NCI-H2107 treated with DMSO at 0.1 percent for 48 hours (cell line): ENCODE results near the gene CEP19.

Source experiments
- DNase-seq: peaks from one replicate; lab custom pipeline; 2025; ENCODE audit not compliant: unreplicated experiment; lab: John Stamatoyannopoulos, UW

CEP19 gene

DNA sequence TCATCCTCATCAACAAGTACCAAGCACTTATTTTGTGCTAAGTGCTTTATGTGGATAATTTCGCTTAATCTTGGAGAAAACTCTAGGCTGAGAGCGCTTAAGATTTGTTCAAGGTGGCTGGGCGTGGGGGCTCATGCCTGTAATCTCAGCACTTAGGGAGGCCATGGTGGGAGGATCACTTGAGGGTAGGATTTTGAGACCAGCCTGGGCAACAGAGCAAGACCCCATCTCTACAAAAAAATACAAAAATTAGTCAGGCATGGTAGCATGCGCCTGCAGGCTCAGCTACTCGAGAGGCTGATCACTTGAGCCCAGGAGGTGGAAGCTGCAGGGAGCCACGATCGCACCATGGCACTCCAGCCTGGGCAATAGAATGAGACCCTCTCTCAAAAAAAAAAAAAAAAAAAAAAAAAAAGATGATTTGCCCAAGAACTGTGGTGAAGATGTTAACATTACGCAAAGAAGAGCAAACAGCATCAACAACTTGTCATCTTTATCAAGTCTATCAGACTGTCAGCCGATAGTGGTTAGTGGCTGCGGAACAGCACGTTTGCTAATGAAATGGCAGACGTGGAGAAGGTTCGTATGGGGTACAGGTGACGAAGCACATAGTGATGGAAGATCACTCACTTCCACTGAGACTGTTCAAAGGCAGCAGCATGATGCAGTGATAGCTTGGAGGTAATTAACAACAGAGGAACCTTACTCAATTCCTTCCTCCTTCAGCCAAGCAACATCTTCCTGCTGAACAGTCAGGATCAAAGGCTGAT, 44.8 kb downstream of the CEP19 start:
- no peak for DNase-seq

DNA sequence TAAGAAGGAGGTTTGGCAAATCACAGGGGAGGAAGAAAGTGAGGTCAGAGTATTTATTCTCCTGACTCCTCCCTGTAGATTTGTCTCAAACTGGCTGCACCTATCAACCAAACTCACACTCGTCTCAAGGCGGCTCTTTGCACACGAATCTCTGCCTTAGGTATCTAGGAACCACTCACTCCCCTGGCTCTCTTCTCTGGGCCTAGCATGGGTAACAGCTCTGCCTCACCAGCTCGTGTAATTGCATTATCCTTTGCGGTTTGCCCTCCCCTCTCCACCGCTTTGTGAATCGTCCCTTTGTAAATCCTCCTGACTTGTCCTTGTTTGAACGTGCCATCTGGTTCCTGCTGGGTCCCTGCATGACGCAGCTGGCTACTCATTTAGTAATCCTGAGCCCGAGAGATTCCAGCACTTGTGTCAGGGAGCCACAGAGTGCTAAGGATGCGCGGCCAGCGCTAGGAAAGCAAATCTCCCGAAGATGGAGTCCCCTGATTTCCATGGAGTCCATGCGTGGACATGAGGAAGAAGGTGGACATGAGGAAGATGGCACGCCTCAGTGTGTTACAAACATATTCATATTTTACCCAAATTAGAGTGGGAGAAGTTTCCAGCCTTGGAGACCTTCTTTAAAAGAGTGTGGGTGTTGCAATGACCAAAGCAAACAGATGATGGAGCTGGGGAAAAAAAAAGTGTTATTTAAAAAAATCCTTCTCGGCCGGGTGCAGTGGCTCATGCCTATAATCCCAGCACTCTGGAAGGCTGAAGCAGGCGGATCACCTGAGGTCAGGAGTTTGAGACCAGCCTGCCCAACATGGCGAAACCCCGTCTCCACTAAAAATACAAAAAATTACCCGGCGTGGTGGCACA, 45.8 kb downstream of the CEP19 start:
- peak; percentile 100 for DNase-seq

- DNase-seq, result no peak
These were observed 49.1 kb downstream of the CEP19 start for GRCh38 chr3:196662711-196663571.

DNA sequence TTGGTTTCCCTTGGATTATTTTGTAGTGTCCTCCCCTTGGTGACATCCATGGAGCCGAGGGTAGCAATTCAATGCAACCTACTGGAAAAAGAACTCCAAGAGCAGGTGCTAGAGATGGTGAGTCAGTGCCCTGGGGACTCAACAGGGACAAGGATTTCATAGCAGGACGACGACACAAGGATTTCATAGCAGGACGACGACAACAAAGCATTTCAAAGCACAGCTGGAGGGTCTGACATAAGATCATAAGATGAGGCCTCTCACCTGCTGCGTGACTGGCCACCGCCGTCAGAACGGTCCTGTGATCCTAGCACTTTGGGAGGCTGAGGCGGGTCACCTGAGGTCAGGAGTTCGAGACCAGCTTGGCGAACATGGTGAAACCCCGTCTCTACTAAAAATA, 50.0 kb downstream of the CEP19 start:
- peak; percentile 82 for DNase-seq

GRCh38 chr3:196661400-196661799, 50.6 kb downstream of the CEP19 start:
- no peak for DNase-seq

- DNase-seq, result peak; percentile 86
These were observed 51.5 kb downstream of the CEP19 start for GRCh38 chr3:196660381-196661166.

GRCh38 chr3:196659901-196660351, 52.1 kb downstream of the CEP19 start:
- DNase-seq, result no peak
